NCI-H1436 (cell line): Measurements from ENCODE around the gene ZNF385A.
A peak's percentile ranks its signal among the peaks of the same experiment; 100 is the strongest.
"Not testable (repeated sequence)": the region's sequence is repeated elsewhere in the genome, so short reads cannot be mapped to it uniquely, and the experiment has no call there.

Experiments used
- DNase-seq: peaks from one replicate; lab custom pipeline; 2025; lab: John Stamatoyannopoulos, UW

Gene ZNF385A

DNA sequence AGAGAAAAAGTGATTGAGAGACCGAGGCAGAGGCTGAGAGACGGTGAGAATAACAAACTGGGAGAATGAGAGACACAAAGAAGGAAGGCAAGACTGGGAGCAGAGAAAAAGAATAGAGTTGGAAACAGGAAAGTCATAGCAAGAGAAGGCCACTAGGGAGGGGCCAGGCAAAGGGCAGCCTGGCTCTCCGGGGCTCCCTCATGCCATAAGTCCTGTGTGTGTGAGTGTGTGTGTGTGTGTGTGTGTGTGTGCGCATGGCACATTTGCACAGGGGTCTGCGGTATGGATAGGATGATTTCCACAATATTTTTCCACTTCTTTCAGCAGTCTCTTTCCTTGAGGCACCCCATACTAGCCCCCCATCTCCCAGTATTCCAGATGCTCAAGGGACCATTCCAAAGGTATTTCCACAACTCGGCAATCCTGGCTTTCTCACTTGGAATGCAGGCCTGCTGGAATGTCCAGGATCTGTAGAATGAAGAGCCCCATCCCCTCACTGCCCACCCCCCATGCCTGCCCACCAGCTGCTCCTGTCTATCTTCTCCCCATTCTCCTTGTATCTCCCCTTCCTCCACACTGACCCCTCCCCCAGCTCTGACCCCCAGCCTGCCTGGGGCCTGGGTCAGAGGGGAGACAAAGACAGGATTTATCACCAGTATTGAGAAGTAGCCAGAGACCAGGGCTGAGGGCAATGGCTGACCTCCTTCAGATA lies 29.3 kb downstream of the ZNF385A start:
- no peak for DNase-seq

DNA sequence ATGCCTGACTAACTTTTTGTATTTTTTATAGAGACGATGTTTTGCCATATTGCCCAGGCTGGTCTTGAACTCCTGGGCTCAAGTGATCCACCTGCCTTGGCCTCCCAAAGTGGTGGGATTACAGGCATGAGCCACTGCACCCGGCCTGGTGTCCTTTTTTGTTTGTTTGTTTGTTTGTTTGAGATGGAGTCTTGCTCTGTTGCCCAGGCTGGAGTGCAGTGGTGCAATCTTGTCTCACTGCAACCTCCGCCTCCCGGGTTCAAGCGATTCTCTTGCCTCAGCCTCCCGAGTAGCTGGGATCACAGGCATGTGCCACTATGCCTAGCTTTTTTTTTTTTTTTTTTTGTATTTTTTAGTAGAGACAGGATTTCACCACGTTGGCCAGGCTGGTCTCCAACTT lies 30.3 kb downstream of the ZNF385A start:
- DNase-seq: not testable (repeated sequence)

DNA sequence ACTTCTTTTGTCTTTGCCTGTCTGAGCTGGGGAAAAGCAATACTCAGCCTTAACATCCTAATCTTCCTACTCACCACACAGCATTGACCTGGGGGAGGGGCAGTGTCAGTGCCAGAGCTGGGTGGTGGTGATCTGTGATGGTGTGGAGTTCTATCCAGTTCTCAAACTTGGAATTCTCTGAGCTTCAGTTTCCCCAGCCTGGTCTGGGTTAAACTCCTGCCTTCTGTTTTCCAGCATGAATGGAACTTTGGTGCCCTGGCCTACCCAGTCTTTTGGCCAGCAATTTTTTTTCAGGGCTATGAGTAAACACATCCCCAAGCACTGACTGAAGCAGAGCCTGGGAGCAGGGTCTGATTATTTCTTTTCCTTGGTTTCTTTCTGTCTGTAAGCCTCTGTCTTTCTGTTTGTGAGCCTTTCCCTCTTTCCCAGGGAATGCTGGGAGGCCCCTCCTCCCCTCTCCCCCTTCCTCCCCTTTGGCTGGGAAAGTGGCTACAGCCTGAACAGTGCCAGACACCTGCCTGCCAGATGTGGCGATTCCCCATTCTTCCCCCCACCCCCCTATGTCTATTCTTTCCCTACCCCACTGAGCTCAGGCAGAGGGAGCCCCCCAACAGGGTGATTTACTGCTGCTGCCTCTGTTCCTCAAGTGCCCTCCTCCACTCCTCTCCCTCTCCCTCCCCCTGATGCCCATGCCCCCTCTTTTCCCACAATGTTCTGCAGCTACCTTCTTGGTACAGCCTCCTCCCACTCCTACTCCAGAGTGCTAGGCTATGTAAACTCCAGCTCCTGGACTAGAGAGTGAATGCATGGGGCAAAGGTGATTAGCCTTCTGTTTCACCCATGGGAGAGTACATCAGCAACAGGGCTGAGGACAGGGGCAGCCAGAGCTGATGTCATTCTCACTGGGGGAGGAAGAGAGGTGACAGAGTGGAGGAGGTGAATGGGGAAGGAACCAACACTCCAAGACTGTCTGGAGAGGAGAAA lies 31.4 kb downstream of the ZNF385A start:
- DNase-seq: no peak

DNA sequence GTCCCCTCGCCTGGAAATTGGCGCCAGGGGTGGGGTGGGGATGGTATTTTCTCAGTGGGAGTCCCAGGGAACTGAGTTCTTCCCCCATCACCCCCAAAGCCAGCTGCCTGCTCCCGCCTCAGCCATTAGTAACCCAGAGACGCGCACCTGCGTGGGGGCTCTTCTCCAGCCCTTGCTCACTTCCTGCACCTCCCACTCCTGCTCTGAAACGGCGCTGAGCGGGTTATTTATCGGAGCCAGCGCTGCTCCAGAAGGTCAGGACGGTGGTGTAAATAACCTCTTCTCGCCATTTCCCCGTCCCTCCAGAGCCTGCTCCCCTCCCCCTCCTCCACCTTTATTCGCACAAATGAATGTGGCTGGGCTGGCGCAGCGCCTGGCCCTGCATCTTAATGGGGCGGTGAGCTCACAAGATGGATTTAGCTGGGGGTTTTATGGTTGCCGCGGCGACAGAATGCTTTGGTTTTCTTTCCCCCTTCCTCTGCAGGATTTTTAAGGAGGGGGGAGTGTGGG lies 32.5 kb downstream of the ZNF385A start:
- peak; percentile 75 for DNase-seq

DNA sequence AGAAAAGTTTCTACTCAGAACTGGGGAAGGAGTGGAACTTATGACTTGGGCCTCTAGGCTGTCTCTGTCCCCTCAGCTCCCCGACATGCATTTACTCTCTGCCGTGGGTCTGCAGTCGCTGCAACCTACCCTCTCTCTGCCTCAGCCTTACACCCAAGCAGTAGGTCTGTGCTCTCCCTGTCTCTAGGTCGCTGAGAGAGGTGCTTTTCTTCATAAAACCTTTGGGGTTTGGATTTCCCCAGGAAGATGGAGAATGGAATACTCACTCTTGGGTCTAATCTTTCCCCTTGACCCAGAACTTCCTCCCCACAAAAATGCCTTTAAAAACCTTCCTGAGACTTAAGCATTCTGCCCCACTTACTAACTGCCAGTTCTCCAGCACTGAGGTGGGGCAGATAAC lies 33.2 kb downstream of the ZNF385A start:
- no peak for DNase-seq

DNA sequence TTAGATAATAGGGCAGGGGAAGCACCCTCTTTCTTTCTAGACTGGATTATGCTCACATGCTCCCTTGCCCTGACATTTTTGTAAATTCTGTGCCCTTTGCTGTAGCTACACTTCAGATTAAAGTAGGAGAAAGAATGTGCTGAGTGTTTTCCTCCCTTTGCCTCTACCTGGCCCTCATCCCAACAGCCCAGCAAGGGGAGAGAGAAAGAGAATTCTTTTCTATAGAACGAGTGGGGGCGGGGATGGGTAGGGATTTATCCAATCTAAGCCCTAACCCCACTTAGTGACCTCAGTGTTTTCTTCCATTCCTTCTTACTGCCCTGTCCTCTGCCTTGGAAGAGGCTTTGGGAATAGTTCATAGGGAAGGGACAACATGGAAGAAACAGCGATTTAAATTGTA lies 33.8 kb downstream of the ZNF385A start:
- no peak for DNase-seq

DNA sequence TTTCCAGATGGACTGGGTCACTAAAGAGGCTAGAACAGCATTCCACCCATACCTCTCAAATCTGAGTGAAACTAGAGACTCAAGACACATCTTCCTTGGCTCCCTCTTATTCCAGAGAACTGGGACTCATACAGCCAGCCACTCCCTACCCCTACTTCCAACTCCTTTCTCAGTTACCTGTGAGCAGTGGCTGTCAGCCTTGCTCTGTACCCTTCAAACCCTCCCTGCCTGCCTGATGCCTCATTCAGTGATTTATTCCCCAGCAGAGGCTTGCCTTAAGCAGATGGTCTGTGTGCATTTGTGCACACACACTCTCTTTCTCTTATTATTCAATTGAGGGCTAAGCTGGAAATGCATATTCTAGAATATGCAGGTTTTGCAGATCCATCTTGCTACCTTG lies 34.9 kb downstream of the ZNF385A start:
- no peak for DNase-seq

DNA sequence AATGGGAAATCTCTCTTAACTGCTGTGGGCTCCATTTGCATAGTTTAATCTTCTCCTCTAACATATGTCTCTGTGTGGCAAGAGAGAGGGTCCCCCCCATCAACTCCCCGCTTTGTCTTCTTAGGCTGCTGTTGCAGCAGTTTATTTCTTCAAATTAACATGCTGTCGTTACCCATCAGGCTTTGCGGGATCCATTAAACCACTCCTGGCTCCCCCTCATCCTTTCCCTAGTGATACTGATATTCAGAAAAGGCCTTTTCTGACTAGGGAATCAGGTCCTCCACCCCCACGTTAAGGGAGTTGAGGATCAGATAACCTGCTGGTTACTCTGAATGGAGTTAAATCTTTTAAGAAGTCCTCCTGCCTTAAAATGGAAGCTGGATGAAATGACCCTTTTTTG lies 35.5 kb downstream of the ZNF385A start:
- no peak for DNase-seq

DNA sequence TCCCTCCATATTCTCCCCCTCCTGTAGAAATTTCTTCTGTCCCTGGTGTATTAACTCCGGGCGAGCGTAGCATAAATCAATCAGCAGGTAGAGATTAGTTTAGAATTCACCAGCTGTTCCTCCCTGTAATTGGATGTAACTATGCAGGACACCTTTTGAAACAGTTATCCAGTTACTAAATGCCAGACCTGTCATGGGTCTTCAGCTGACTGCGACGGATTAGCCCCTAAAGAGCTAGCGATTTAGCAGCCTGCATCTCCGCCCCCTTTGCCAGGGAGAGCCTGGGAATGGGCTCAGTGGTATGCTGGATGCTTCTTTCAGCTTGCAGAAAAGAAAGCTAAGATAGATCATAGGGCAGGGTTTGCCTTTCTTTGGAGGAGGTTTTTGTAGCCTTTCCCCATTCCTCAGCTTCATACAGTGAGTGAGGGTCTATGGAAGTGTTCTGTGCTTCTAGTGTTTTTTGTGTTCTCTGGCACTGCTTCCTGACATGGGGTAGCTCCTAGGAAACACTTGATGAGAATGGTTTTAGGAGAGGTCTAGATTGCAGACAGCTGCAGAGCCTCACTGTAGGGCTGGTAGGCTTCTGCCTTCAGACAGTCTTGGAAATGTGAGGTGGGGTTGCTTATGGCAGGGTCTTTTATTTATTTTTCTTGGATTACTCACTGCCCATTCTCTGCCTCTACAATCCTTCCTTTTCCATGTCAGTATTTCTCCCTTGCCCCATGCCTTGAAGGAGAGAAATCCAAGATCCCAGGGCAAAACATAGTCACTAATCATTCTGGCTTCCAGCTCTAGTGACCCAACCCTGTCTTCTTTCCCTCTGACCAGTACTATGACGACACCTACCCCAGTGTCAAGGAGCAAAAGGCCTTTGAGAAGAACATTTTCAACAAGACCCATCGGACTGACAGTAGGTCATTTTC lies 42.9 kb downstream of the ZNF385A start:
- DNase-seq: no peak

DNA sequence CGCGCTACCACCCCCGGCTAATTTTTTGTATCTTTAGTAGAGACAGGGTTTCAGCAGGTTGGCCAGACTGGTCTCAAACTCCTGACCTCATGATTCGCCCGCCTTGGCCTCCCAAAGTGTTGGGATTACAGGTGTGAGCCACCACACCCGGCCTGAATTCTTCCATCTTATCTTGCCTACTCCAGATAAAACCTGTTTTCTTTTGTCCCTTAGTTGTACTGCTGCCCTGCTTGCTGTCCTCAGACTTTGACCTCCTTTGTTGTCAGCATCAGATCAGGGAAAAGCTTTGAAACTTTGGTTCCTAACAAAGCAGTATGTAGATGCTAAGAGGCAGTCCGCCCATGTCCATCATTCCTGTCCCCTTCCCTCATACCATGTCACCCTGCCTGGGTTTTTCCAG lies 43.7 kb downstream of the ZNF385A start:
- no peak for DNase-seq

DNA sequence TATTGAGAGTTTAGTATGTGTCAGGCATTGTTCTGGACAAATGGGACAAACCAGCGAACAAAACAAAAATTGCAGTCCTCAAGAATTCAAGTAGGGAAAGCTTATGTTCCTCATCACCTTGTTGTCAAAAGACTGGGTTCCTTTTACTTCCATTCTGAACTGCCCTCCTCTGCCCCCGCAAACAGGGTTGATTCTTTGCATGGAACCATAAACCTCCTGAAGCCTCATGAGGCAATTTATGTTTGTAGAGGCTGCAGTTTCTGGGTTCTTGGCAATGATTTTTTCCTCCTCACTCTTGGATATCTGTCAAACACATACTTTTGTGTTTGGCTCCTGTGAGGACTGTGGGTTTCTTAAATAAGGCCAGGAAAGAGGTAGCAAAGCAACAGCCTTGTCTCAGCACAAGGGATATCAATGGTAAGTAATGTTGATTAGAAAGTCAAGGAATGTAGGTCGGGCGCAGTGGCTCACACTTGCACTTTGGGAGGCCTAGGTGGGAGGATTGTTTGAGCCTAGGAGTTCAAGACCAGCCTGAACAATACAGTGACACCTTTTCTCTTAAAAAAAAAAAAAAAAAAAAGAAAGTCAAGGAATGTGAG lies 45.7 kb downstream of the ZNF385A start:
- no peak for DNase-seq

DNA sequence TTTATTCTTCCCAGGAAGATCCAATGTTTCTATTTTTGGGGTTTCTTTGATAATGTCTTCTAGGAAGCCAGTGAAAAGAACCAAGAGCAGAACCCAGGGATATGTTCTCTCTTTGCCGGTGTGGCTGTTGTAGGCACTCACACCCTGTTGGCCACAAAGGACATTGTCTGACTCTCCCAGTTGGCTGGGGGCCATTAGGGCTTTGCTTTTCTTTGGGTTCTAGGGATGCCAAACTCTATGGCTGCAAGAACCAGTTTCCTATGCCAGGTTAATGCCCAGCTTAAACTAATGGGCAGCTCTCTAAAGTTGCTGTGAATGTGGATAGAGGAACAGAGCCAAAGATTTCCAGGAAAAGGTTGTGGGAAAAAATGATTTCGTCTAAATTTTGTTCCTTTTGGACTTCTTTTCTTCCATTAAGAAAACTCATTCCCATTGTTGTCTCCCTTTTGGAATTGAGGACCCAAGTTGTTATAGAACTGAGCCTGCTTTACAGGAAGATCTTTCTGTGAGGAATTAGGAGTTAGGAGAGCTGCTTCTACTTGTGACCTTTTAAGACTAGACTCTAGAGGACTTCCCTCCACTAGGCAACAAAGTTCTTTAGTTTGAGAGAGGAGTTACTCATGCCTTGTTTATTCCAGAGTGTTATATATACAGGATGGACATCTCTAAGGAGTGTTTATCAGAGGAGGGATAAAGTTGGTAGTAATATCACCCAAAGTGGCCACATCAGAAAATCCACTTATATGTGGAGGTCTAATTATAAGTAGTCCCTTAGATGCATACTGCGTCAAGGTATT lies 46.5 kb downstream of the ZNF385A start:
- no peak for DNase-seq

DNA sequence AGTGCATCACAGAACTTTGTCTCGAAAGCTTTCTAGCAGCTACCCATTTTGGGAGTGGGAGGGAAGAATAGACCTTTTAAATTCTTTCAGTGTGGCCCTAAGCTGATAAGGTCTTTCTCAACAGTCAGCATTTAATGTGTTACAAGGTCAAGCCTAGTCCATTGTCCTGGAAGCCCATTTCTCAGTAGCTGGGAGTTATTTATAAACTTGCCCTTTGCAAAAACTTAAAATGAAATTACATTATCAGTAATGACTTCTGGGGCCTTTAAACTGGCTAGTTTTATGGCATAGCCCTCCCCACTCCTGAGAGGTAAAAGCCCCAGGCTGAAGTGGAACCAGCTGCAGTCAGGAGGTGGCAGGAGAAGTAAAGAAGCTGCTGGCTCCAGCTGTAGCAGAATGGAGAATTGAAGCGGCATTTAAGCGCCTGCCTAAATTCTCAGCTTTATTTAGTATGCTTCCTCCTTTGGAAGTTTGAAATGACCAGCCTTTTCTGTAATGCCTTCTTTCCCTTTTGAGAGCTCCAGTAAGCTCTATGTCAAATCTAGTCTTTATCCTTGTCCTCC lies 47.2 kb downstream of the ZNF385A start:
- no peak for DNase-seq

DNA sequence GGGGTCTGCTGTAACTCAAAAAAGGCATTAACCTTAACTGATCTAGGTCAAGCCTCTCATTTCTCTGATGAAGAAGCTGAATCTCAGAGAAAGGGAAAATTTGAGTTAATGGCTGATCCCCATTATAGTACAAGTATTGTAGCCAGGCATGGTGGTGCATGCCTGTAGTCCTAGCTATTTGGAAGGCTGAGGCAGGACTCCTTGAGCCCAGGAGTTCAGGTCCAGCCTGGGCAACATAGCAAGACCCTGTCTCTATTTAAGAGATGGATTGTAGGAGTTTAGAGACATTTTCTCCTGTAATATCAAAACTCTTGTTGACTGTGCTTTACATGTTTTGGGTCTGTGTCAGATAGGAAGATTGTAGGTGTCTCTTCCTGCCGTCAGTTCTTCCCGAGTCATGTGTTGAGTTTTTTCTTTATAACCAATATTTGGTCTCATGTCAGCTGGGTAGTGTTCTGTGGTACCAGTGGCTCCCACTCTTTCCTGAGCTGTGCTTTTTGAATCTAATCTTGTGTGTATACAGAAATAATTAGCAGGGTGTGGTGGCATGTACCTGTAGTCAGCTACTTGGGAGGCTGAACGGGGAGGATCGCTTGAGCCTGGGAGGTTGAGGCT lies 51.0 kb downstream of the ZNF385A start:
- DNase-seq: no peak

DNA sequence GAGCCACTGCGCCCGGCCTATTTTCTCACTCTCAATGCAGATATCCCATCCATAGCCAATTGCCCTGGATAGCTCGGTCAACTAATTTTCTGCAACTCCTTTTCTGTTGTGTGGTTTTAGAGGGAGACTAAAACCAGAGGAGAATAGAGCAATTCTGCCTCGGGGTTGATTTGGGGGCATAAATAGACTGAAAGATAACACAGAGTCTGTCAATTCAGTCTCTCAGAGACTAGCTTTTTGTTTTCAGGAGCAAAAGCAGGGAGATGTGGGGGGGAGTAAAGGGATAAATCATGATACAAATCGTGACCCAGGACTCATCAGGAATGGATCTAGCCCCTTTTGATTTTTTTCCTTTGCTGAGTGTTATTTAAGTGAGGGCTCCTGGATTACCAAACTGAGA lies 53.1 kb downstream of the ZNF385A start:
- no peak for DNase-seq

DNA sequence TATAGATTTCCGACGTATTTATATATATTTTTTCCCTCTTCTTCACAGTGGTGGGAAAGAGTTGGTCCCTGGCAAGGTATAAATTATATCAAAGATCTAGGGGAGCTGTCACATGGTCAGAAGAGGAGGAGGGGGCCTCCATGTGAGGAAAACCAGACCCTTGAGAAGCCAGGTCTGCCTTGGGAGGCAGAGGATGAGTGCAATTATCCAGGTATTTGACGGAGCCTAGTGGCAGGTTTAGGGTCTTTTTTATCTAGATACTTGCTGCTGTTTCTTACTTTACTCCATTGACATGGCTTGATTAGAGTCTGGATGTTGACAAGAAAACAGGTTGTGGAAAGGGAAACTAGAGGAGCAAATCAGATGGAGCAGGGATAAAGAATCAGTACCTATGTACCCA lies 54.1 kb downstream of the ZNF385A start:
- DNase-seq: no peak

DNA sequence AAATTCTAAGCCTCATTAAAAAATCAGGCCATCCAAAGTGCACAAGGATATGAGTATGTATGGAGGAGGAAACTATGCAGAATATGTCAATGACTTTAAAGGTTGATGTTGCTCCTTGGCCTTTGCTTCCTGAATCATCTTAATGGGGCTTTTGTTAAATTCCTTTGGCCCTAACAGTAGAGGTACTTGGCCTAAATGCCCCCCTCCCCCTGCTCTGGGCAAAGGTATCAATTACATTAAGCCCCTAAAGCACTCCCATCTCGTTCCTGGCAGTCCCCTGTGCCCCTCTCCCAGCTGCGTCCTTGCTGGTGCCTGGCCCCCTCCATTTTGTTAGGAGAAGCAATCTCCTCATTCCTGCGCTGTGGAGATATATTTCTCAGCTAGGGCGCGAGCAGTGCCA lies 54.8 kb downstream of the ZNF385A start:
- no peak for DNase-seq

DNA sequence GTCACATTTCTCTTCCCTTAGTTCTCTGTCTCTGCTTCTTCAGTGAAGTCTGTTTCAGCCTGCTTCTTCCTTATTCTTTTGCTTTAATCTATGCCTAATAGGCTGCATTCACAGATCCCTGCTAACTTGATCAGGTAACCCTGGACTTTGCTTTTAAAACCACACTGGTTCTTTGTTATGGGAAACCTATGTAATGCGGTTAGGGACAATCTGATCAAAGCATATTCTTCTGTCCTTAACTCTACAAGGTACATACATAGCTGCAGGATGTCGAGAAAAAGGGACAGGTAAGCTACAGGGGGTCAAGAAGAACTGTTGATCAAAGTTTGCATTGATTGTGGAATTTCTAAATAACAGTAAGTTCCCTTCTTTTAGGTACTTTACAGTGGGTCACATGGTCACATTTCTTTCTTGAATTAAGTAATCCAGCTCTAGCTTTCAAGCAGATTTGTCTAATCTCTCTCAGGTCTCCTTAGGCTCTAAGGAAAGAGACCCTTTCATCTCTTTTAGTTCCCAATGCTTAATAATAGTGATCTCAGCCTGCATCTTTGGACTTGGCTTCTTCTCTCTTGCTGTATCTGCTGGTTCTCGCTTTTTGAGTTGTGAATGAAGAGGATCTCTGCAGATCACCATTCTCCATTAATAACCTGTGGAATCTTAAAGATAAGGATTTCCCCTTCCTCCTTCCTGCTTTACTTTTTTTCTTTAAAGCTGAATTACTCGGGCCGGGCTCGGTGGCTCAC lies 55.8 kb downstream of the ZNF385A start:
- no peak for DNase-seq

DNA sequence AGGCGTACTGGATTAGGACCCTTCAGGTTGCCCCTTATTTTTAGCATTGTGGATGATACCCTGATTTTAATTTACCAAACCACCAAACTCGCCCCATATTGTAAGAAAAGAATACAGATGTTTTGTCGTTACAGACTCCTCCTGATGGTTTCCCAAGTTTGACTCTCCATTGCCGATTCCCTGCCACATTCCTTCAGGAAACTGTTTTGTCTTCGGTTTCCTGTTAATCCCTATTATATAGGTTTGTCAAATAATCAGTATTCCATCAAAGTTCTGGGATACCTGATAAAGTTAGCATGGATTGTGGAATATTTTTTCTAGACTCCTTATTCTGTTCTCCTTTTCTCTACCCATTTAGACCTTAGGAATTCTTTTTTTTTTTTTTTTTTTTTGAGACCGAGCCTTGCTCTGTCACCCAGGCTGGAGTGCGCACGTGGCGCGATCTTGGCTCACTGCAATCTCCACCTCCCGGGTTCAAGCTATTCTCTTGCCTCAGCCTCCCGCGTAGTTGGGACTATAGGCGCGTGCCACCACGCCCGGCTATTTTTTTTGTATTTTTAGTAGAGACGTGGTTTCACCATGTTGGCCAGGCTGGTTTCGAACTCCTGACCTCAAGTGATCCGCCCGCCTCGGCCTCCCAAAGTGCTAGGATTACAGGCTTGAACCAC lies 59.0 kb downstream of the ZNF385A start:
- DNase-seq: not testable (repeated sequence)
